Glutamatergic neuron (in vitro differentiated cells): ENCODE data around the gene KRTAP1-4. TPM values are rescaled to one million over a fixed set of nuclear protein-coding genes. Genes with fewer than 3 reads are reported as not detected.
"Not testable (repeated sequence)": the region's sequence is repeated elsewhere in the genome, so short reads cannot be mapped to it uniquely, and the experiment has no call there.

ENCODE experiments used
- DNase-seq: peaks from one replicate; pipeline ENCODE4 v3.0.0; 2022
- H3K27ac Mint-ChIP-seq: one replicate; pipeline ENCODE4 v1.8.0; 2020; ENCODE audit warnings: mild to moderate bottlenecking, mixed read lengths, inconsistent platforms; ENCODE audit not compliant: unreplicated experiment
- H3K27me3 Mint-ChIP-seq: one replicate; pipeline ENCODE4 v1.8.0; 2020; ENCODE audit warnings: mild to moderate bottlenecking, moderate library complexity, mixed read lengths, inconsistent platforms; ENCODE audit not compliant: unreplicated experiment
- H3K36me3 Mint-ChIP-seq: one replicate; pipeline ENCODE4 v1.8.0; 2020; ENCODE audit warnings: mild to moderate bottlenecking, mixed read lengths, inconsistent platforms; ENCODE audit not compliant: unreplicated experiment
- H3K4me1 Mint-ChIP-seq: one replicate; pipeline ENCODE4 v1.8.0; 2020; ENCODE audit warnings: mild to moderate bottlenecking, low read depth, mixed read lengths, inconsistent platforms; ENCODE audit not compliant: unreplicated experiment
- H3K4me3 Mint-ChIP-seq: one replicate; pipeline ENCODE4 v1.8.0; 2020; ENCODE audit warnings: mild to moderate bottlenecking, mixed read lengths, inconsistent platforms; ENCODE audit not compliant: unreplicated experiment
- H3K9me3 Mint-ChIP-seq: one replicate; pipeline ENCODE4 v1.8.0; 2020; ENCODE audit warnings: mild to moderate bottlenecking, moderate library complexity, mixed read lengths, inconsistent platforms; ENCODE audit not compliant: unreplicated experiment
- total RNA-seq: library from RNA; stranded (reverse); fragmentation: NEBNext Ultra II Directional; extraction: Animal tissue kit (Norgen Biotek cat#: 25700); gene quantifications from one replicate; pipeline ENCODE4 v1.2.1, GENCODE V29; 2021; ENCODE audit not compliant: unreplicated experiment
- TF ChIP-seq, protein P1 (sequence below): fragments of 200-600 bp; sonication (generic); IDR thresholded peaks from one replicate; pipeline ENCODE4 v1.5.0; 2021; ENCODE audit not compliant: partially characterized antibody, unreplicated experiment

KRTAP1-4 gene
- total RNA-seq, 1 donor from 2014 or later: not detected

DNA sequence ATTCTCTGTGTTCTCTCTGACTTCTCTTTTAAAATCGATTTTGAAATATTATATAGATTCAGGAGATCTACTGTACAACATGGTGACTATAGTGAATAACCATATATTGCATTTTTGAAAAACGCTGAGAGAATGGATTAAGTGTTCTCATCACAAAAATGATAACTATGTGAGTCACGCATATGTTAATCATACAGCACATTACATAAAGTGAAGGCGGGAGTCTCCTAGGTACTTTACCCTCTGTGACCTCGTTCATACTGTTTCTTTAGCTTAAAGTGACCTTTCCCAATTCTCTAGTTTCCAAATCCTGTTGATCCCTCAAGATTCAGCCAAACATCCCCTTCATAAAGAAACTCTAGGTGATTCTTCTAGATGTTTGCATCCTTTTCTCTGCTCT lies 27.2 kb downstream of the KRTAP1-4 start:
- peaks cover 6% of the 10 kb centered on the region for H3K9me3 Mint-ChIP-seq
- H3K27me3 Mint-ChIP-seq: peaks cover 5% of the 10 kb centered on the region
- peaks cover 11% of the 10 kb centered on the region for H3K4me1 Mint-ChIP-seq
- no peak for DNase-seq
- TF ChIP-seq, protein P1, sequence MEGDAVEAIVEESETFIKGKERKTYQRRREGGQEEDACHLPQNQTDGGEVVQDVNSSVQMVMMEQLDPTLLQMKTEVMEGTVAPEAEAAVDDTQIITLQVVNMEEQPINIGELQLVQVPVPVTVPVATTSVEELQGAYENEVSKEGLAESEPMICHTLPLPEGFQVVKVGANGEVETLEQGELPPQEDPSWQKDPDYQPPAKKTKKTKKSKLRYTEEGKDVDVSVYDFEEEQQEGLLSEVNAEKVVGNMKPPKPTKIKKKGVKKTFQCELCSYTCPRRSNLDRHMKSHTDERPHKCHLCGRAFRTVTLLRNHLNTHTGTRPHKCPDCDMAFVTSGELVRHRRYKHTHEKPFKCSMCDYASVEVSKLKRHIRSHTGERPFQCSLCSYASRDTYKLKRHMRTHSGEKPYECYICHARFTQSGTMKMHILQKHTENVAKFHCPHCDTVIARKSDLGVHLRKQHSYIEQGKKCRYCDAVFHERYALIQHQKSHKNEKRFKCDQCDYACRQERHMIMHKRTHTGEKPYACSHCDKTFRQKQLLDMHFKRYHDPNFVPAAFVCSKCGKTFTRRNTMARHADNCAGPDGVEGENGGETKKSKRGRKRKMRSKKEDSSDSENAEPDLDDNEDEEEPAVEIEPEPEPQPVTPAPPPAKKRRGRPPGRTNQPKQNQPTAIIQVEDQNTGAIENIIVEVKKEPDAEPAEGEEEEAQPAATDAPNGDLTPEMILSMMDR: no peak
- no peaks in the 10 kb centered on the region for H3K36me3 Mint-ChIP-seq
- no peak overlapping the region for H3K4me3 Mint-ChIP-seq
- no peak overlapping the region for H3K27ac Mint-ChIP-seq

DNA sequence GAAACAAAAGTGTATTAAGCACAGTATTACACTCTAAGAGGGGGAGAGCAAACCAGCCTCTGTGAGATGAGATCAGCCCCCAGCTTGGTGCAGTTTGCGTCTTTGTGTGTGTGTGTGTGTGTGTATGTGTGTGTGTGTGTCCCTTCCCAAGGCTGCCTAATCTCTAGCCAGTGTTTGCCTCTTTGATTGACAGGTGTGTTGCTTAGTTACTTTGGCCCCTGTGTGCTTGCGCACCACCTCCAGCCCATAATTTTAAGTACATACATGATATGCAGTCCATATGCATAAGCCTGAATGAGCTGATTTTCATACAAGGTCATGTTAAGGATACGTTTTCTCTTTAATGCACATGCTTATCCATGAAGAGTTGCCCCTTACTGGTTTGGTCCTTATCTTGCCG lies 28.2 kb downstream of the KRTAP1-4 start:
- Mint-ChIP-seq H3K4me3 (no peak overlapping the region), H3K9me3 (peaks cover 6% of the 10 kb centered on the region), H3K36me3 (no peaks in the 10 kb centered on the region), H3K4me1 (peaks cover 11% of the 10 kb centered on the region), H3K27me3 (peaks cover 5% of the 10 kb centered on the region), H3K27ac (no peak overlapping the region)
- TF ChIP-seq, protein P1: no peak
- no peak for DNase-seq

DNA sequence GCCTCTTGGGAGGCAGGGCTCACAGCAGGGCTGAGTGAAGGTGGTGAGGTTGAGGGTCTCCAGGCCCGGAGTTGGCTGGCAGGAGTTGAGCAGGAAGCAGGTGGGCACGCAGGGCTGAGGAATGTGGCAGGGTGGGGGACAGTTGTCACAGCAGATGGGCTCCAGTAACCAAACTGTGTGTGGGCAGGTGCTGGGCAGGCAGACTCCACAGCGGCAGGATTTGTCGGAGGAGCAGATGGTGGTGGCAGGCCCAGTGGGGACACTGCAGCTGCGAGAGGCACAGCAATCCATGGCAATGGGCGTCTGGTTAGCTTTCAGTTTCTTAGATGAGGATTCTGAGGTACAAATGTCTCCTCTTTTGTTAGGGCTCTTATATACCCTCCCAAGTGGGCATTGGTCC lies 30.4 kb downstream of the KRTAP1-4 start, which contains the start of gene KRTAP3-2:
Gene KRTAP3-2, minus strand, starts transcription at position 344 of the 400 bp plus-strand sequence. Its CDS starts 53 bp downstream, at position 291.
- H3K4me1 Mint-ChIP-seq: peaks cover 16% of the 10 kb centered on the region
- H3K36me3 Mint-ChIP-seq: not testable (repeated sequence)

DNA sequence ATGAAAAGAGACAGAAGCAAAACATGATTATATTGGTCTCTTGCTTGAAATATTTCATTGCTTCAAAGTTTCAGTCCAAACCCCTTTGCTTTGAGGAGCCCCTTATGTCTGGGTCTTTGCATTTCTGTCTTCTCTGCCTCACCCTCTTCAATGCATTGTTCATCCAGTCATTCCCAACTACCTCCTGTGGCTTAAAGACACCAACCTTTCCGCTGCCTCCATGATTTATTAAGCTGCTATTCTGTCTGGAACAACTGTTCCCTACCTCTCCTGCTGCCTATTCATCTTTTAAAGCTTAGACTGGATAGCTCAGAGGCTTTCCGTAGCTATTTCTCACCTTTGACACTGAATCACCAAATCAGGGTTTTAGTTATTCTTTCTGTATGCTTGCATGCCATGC lies 32.6 kb downstream of the KRTAP1-4 start:
- peaks cover 29% of the 10 kb centered on the region for H3K4me1 Mint-ChIP-seq
- H3K27me3 Mint-ChIP-seq: peaks cover 11% of the 10 kb centered on the region
- no peak overlapping the region for H3K4me3 Mint-ChIP-seq
- TF ChIP-seq, protein P1: no peak
- H3K9me3 Mint-ChIP-seq: peaks cover 14% of the 10 kb centered on the region
- no peak overlapping the region for H3K27ac Mint-ChIP-seq
- H3K36me3 Mint-ChIP-seq: no peaks in the 10 kb centered on the region
- DNase-seq: no peak

More for the DNA sequence above, 30.4 kb downstream of the KRTAP1-4 start, which contains the start of gene KRTAP3-2:
- peak; percentile 43 for DNase-seq
- Mint-ChIP-seq H3K4me3 (peak within 1 kb of the TSS; percentile 62), H3K27ac (peak within 1 kb of the TSS; percentile 86)
- H3K9me3 Mint-ChIP-seq, H3K27me3 Mint-ChIP-seq: not testable (repeated sequence)

DNA sequence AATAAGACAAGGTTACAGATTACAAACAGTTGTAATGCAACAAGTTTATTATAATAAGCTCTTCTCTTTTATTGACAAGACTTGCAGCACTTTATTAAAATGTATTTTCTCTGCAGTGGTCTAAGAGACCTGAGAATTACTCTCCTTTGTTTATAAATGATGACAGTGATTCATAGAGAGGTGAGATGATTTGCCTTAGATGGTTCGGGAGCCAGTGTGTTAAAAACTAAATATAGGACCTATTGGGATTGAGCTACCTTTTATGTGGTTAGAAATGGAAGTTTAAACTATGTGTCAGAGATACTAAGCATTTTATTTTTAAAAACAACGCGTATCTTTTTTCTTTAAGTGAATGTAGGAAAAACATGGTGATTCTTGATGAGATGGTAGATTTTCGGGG lies 33.2 kb downstream of the KRTAP1-4 start:
- Mint-ChIP-seq H3K27me3 (peaks cover 11% of the 10 kb centered on the region), H3K27ac (no peak overlapping the region), H3K4me3 (no peak overlapping the region), H3K9me3 (peaks cover 14% of the 10 kb centered on the region), H3K4me1 (peaks cover 29% of the 10 kb centered on the region), H3K36me3 (no peaks in the 10 kb centered on the region)
- no peak for DNase-seq
- TF ChIP-seq, protein P1: no peak
